Uterus (tissue), 4 donors: ENCODE data around the gene ERMN. TPM values are rescaled to one million over a fixed set of nuclear protein-coding genes. Genes with fewer than 3 reads are reported as not detected.

ENCODE experiments used
- DNase-seq, 2 donors: peaks; one replicate each; pipeline ENCODE4 v3.0.0-alpha.2; 2019 to 2020
- H3K27ac ChIP-seq, 2 donors: fragments of 200-600 bp; sonication (generic); 1 replicate in 1 of 2; 2 replicates in 1 of 2; pipeline ENCODE4 v1.5.1; 2016 to 2018
- H3K27me3 ChIP-seq, 2 donors: fragments of 200-600 bp; sonication (generic); one replicate each; pipeline ENCODE4 v1.5.1; 2018 to 2019; ENCODE audit warnings: control low read depth in 1 of 2
- H3K36me3 ChIP-seq, 2 donors: fragments of 200-600 bp; sonication (generic); one replicate each; pipeline ENCODE4 v1.5.1; 2019; ENCODE audit warnings: control low read depth in 1 of 2
- H3K4me1 ChIP-seq, 2 donors: fragments of 200-600 bp; sonication (generic); one replicate each; pipeline ENCODE4 v1.5.1; 2018 to 2019; ENCODE audit warnings: control low read depth in 1 of 2
- H3K4me3 ChIP-seq, 2 donors: fragments of 200-600 bp; sonication (generic); 1 replicate in 1 of 2; 2 replicates in 1 of 2; pipeline ENCODE4 v1.5.1; 2018 to 2019; ENCODE audit warnings: mild to moderate bottlenecking in 1 of 2
- H3K9me3 ChIP-seq, 2 donors: fragments of 200-600 bp; sonication (generic); one replicate each; pipeline ENCODE4 v1.5.1; 2019; ENCODE audit warnings: control low read depth in 1 of 2
- CTCF ChIP-seq, 4 experiments: fragments of 200-600 bp in 2 of 4; fragments of 450-650 bp in 2 of 4; sonication (generic) in 2 of 4; IDR thresholded peaks; one replicate each; pipeline ENCODE4 v1.5.1; 2016 to 2019; ENCODE audit warnings: antibody characterized with exemption in 4 of 4, mild to moderate bottlenecking in 2 of 4, moderate library complexity in 1 of 4
- POLR2A ChIP-seq, 2 donors: fragments of 450-650 bp; IDR thresholded peaks; one replicate each; pipeline ENCODE4 v1.6.1; 2016; ENCODE audit warnings: antibody characterized with exemption in 2 of 2, mild to moderate bottlenecking in 1 of 2, moderate library complexity in 1 of 2
- intact Hi-C: fragments of 100-400 bp; cut with DNase I; formaldehyde crosslinking; loops from one replicate; pipeline ENCODE4 v1.15.1; 2023; ENCODE audit warnings: low total_unique reads
- total RNA-seq, 4 donors: library from RNA; depleted of rRNA in 3 of 4; stranded (reverse); fragments of >200 nt in 3 of 4; gene quantifications; one replicate each; pipeline versions ENCODE4 v1.1.0 to v1.2.4, GENCODE V29; 2014 to 2023
- donor health status: DM: yes; HTN: yes; CAD: no.

The ERMN gene
- total RNA-seq, 4 donors from 2014 or later = 0.12 TPM; not detected in 3

- Histone ChIP-seq H3K9me3 (no peaks in the 10 kb centered on the region), H3K36me3 (no peaks in the 10 kb centered on the region), H3K4me1 (no peaks in the 10 kb centered on the region), H3K27me3 (no peaks in the 10 kb centered on the region), H3K27ac (no peak overlapping the region), H3K4me3 (no peak overlapping the region)
- intact Hi-C loops = no loop called here
- no peak for DNase-seq
- TF ChIP-seq POLR2A (IDR thresholded peaks at IDR 0.05) = no peak
- TF ChIP-seq CTCF (IDR thresholded peaks at IDR 0.05) = no peak
Observed at GRCh38 chr2:157363612-157364101, 38.0 kb upstream of the ERMN start.

GRCh38 chr2:157362627-157363026 is 37.0 kb upstream of the ERMN start:
- DNase-seq = no peak
- H3K4me1 ChIP-seq = no peaks in the 10 kb centered on the region
- H3K9me3 ChIP-seq = no peaks in the 10 kb centered on the region
- H3K4me3 ChIP-seq = no peak overlapping the region
- TF ChIP-seq POLR2A (IDR thresholded peaks at IDR 0.05) (no peak), CTCF (IDR thresholded peaks at IDR 0.05) (no peak)
- no peaks in the 10 kb centered on the region for H3K36me3 ChIP-seq
- intact Hi-C loops = no loop called here
- H3K27me3 ChIP-seq = no peaks in the 10 kb centered on the region
- H3K27ac ChIP-seq = no peak overlapping the region

GRCh38 chr2:157361526-157361925 is 35.9 kb upstream of the ERMN start:
- H3K4me3 ChIP-seq = no peak overlapping the region
- no peak for TF ChIP-seq POLR2A (IDR thresholded peaks at IDR 0.05)

GRCh38 chr2:157359628-157360027 is 34.0 kb upstream of the ERMN start:
- intact Hi-C loops = no loop called here
- H3K27ac ChIP-seq = no peak overlapping the region
- TF ChIP-seq CTCF (IDR thresholded peaks at IDR 0.05) = no peak
- TF ChIP-seq POLR2A (IDR thresholded peaks at IDR 0.05) = no peak
- no peaks in the 10 kb centered on the region for H3K9me3 ChIP-seq
- no peaks in the 10 kb centered on the region for H3K27me3 ChIP-seq
- no peaks in the 10 kb centered on the region for H3K36me3 ChIP-seq
- no peak overlapping the region for H3K4me3 ChIP-seq
- no peak for DNase-seq
- H3K4me1 ChIP-seq = no peaks in the 10 kb centered on the region

More at GRCh38 chr2:157361526-157361925, 35.9 kb upstream of the ERMN start:
- no peaks in the 10 kb centered on the region for H3K27me3 ChIP-seq
- no peaks in the 10 kb centered on the region for H3K4me1 ChIP-seq
- H3K27ac ChIP-seq = no peak overlapping the region
- DNase-seq = no peak
- no peaks in the 10 kb centered on the region for H3K36me3 ChIP-seq
- intact Hi-C loops = no loop called here
- H3K9me3 ChIP-seq = no peaks in the 10 kb centered on the region

- TF ChIP-seq POLR2A (IDR thresholded peaks at IDR 0.05) (no peak), CTCF (IDR thresholded peaks at IDR 0.05) (no peak)
- intact Hi-C loops = no loop called here
- no peaks in the 10 kb centered on the region for H3K9me3 ChIP-seq
- H3K4me1 ChIP-seq = no peaks in the 10 kb centered on the region
- DNase-seq = no peak
- no peak overlapping the region for H3K4me3 ChIP-seq
- no peaks in the 10 kb centered on the region for H3K36me3 ChIP-seq
- H3K27ac ChIP-seq = no peak overlapping the region
- no peaks in the 10 kb centered on the region for H3K27me3 ChIP-seq
Observed at GRCh38 chr2:157355618-157356017, 30.0 kb upstream of the ERMN start.

- H3K4me1 ChIP-seq = no peaks in the 10 kb centered on the region
- no peak overlapping the region for H3K4me3 ChIP-seq
- no peaks in the 10 kb centered on the region for H3K9me3 ChIP-seq
- intact Hi-C loops = no loop called here
- DNase-seq = no peak
- H3K36me3 ChIP-seq = no peaks in the 10 kb centered on the region
- no peaks in the 10 kb centered on the region for H3K27me3 ChIP-seq
- TF ChIP-seq POLR2A (IDR thresholded peaks at IDR 0.05) (no peak), CTCF (IDR thresholded peaks at IDR 0.05) (no peak)
- H3K27ac ChIP-seq = no peak overlapping the region
Observed at GRCh38 chr2:157349949-157350515, 24.4 kb upstream of the ERMN start.
